GM18498 (cell line): ENCODE measurements around the gene RAX2.
"Not testable (repeated sequence)": the region's sequence is repeated elsewhere in the genome, so short reads cannot be mapped to it uniquely, and the experiment has no call there.

Source experiments
- ATAC-seq: cut with Tn5 transposase; IDR thresholded peaks from one replicate; pipeline ENCODE4 v1.9.1; 2021; ENCODE audit warnings: mild to moderate bottlenecking, moderate library complexity; ENCODE audit not compliant: unreplicated experiment

Gene RAX2

DNA sequence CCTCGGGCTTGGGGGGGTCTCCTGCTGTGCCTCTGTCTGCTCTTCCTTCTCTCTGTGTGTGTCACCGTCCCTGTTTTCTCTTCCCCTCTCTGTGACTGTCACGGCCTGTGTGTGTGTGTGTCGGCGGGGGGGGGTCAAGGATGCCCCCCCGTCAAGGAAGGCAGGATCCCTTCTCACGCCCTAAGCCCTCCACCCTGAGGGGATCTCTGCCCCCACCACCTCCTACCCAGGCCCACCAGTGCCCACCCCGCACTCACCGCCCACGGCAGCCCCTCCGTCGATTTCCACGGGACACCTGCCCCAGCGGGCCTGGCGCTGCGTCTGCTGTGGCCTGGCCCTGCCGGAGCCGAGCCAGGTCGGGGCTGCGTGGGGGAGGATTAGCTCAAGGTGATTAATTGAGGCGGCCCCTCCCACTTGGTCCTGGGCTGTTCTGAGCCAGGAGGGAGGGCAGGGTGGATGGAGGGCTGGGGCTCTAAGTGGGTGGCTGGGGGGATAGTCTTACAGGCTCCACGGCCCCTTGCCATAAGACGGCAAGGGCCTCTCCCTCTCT, at the start of gene RAX2:
Gene RAX2, minus strand, starts transcription at position 323 of the 550 bp plus-strand sequence. CDS start 486 bp downstream, outside the sequence.
- ATAC-seq = no peak

DNA sequence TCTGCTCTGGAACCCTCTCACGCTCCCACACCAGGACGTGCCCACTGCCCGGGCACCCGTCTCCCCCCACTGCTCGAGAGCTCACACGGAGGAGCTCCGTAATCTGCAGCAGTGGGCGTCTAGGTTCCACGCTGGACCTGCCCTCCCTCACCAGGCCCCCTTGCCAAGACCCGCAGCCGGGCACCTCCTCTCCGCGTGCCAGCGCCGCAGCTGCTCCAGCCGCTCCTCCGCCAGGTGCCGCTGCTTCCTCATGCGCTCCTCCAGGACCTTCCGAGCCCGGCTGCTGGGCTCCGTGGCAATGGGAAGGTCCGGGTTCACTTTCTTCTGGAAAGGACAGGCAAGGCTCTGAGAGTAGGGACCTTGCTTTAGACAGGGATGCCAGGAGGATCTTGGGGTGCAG, 49.1 kb upstream of the RAX2 start:
- no peak for ATAC-seq

DNA sequence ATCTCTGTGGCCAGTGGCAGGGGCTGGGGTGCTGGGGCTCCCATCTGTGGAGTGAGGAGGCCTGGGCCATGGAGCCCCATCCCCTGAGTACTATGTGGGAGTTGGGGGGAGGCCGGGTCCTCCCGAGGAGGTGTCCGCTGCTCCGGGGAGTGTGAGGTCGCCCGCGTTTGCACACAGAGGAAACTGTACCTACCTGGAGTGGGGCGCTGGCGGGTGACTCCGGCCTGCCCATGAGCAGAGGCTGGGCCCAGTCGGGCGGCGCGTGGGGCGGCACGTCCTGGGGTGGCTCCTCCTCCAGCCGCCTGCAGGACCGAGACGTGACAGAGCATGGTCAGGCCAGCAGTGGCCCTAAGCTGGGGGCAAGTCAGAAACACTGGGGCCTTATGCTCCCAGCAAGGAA, 48.0 kb upstream of the RAX2 start:
- no peak for ATAC-seq

- ATAC-seq = no peak
Observed at GRCh38 chr19:3818918-3819317, 46.9 kb upstream of the RAX2 start.

DNA sequence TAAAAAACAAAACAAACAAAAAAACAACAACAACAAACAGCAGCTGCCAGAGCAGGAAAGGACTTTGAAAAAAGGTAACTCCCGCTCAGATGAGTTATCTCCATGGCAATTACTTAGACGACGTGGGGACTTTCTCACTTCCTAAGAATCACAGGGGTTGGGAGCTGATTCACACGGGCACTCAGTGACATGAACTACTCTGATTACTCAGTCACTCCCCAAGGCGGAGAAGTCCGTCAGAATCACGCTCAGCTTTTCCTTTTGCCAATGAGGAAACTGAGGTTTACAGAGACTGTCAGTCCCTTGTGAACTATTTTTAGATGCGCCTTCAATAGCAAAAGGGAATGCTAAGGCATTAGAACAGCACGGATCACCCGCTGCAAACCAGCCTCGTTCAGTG, 46.4 kb upstream of the RAX2 start:
- ATAC-seq = no peak

GRCh38 chr19:3817761-3818160, 45.7 kb upstream of the RAX2 start:
- ATAC-seq = no peak

- no peak for ATAC-seq
Observed at GRCh38 chr19:3816566-3817218, 44.7 kb upstream of the RAX2 start.

DNA sequence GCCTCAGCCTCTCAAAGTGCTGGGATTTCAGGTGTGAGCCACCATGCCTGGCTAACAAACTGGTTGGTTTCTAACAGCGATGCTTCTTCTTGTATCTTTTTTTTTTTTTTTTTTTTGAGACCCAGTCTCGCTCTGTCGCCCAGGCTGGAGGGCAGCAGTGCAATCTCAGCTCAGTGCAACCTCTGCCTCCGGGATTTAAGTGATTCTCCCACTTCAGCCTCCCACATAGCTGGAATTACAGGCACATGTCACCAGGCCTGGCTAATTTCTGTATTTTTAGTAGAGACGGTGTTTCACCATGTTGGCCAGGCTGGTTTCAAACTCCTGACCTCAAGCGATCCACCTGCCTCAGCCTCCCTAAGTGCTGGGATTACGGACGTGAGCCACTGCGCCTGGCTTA, 44.1 kb upstream of the RAX2 start:
- ATAC-seq = not testable (repeated sequence)

GRCh38 chr19:3814648-3815047, 42.6 kb upstream of the RAX2 start:
- no peak for ATAC-seq

DNA sequence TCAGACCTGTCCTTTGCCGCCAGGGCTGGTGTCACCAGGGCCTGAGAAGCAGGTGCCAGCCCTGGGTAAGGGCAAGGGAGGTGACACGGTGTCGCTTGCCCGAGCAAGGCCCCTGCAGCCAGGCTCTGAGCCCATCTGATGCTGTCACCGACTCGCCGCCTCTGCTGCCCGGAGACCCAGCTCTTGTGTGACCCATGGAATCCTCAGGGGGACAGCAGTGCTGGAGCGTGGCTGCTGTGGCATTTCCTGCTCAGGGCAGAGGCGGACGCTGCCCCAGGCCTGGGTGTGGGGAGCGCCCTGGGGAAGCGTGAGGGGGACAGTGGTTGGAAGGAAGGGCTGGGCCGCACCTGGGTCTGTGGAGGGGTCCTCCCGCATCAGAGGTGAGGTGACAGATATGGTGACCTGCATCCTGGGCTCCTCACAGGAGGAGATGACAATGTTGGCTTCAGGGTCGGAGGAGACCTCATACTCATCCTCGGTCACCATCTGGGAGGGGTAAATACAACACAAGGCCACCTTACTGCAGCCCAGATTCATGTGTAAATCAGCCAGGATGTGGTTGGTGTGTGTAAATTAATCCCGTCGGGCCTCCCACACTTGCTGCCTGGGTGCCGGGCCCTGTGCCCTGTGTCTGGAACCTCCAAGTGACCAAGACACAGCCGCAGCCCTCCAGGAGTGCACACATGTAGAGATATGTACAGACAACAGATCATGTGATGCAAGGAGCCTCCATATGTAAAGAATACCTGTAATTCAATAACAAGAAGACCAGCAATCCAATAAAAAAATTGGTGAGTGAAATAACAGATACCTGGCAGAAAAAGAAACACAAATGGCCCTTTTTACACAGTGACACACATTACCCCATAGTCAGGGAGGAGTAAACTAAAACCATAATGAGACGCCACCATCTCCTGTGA, 41.7 kb upstream of the RAX2 start:
- ATAC-seq = no peak

DNA sequence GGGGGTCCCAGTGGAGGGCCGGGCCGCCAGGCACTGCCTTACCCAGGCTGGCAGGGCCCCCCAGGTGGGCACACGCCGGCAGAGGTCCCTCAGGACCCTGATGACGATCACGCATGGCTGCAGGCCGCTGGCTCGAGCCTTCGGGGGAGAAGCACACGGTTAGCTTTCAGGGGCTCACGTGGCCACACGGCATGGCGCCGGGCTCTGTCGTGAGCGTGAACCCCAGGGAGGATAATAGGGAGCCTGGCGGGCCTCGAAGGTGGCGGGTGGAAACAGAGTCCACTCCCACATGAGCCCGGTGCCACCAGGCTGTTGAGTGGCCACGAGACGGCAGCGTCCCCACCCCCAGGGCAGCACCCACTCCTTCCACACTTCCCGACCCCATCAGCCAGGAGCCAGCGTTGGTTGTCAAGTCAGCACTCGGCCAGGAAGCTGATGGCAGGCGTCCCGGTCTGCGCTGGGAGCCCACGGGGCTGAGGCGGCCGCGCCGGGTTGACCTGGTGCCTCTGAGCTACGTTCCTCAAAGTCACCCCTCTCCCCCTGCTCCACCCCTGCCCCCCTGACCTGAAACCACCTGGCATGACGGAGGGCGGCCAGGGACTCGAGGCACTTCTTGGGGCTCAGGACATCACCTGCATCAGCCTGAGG, 38.8 kb upstream of the RAX2 start:
- ATAC-seq = no peak

- no peak for ATAC-seq
Observed at GRCh38 chr19:3809881-3810707, 38.1 kb upstream of the RAX2 start.

GRCh38 chr19:3808420-3809143, 36.6 kb upstream of the RAX2 start:
- ATAC-seq = no peak

DNA sequence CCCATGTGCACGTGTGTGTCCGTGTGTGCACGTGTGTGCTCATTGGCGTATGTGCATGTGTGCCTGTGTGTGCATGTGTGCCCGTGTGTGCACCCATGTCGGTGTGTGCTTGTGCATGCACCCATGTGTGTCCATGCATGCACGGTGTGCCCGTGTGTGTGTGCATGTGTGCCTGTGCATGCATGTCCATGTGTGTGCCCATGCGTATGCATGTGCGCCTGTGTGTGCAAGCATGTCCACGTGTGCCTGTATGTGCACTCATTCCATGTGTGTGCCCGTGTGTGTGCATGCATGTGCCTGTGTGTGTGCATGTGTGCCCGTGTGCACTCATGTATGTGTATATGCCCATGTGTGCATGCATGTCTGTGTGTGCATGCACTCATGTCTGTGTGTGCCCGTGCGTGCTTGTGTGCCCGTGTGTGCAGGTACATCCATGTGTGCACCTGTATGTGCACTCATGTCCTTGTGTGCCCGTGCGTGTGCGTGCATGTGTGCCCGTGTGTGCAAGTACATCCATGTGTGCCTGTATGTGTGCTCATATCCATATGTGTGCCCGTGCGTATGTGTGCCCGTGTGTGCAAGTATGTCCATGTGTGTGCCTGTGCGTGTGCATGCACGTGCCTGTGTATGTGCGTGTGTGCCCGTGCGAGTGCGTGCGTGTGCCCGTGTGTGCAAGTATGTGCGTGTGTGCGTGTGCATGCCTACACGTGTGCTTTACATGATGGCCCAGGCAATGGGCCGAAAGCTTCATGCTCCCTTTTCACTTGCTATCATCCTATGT, 35.7 kb upstream of the RAX2 start:
- ATAC-seq = no peak

GRCh38 chr19:3807131-3807480, 35.1 kb upstream of the RAX2 start:
- ATAC-seq = no peak

DNA sequence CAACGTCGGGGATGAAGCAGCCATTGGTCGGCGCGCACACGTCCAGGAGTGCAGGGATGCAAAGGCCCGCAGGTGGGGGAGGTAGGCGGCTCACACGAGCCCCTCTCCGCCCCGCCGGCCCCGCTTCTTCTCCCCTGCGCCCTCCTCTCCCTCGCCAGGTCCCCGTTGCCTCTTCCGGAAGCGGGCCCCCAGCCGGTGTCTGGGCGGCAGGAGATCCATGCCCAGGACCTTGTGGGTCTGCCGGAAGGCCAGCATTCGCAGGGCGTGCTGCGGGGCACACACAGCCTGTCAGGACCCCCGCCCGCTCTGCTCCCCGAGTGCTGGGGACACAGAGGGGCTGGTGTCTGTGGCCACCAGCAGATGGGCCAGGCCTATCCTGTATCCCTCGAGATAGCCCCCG, 33.8 kb upstream of the RAX2 start:
- no peak for ATAC-seq

DNA sequence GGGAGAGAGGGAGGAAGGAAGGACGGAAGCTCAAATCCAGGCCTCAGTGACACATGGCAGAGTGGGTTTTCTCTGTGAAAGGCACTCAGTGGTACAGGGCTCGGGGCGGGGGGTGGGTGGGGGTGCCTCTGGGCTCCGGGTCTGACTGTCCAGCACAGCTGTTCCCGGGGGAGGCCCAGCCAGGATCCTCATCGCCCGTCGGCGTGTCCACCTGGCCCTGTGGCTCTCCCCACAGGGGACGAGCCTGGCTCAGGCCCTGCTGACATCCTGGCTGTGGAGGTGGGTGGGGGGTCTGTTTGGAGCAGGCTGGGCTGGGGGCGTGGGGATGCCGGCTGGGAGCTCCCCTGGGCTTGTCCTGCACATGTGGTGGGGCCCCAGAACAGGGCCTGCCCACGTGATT, 32.4 kb upstream of the RAX2 start:
- no peak for ATAC-seq

DNA sequence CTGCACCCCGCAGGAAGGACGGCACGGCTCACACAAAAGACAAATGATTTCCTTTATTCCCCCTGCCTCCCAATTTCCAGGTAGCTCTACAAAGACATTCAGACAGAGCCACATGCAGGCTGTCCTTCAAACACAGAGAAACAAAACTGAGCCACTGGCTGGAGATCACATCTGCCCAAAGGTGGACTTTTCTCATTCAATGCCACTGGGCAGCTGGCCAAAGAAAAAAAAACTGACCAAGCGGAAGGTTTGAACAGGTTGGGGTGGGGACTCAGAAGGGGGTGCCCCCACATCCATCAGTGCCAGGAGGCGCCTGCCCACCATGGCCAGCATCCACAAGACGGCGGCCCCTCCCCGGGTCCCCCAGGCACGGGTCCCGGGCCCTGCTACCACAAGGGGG, 32.0 kb upstream of the RAX2 start:
- no peak for ATAC-seq
